GM19239 (cell line): ENCODE data around the gene ATXN1.

Experiments used
- DNase-seq: peaks from one replicate; pipeline ENCODE4 v3.0.0; 2011; ENCODE audit warnings: low spot score; ENCODE audit not compliant: insufficient read length
- FAIRE-seq: peaks from 2 replicates; lab custom pipeline; 2011; peaks lifted over from hg19 to GRCh38; lab: Jason Lieb, UNC

The ATXN1 gene

DNA sequence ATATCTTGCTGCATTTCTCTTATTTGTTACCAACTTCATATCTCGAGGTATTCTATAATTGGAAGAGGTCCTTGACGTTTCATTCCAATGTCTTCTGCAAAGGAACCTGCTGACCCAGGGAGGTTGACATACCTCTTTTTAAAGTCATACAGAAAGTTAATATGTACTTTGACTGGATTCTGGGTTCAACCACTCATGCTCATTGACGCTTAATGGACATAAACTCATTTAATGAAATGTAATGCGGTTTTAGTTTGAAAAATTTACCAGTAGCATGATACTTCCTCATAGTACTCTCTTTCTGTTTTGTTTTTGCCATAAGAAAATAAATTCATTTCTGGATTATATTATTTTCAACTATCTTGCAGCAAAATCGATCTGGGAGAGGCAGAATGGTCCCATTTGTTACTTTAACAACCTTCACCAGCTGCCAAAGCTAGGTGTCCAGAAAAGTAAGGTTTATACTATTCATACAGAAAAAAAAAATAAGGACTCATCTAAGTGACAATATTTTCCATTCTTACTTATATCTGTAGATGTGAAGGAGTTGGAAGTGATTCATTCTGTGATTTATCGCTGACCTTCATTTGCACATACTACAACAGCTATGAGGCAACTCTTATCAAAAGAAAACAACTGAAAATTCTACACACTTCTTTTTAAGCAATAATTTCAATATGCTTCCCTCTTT is 101.6 kb downstream of the ATXN1 start:
- peak; percentile 73 for FAIRE-seq
- no peak for DNase-seq

DNA sequence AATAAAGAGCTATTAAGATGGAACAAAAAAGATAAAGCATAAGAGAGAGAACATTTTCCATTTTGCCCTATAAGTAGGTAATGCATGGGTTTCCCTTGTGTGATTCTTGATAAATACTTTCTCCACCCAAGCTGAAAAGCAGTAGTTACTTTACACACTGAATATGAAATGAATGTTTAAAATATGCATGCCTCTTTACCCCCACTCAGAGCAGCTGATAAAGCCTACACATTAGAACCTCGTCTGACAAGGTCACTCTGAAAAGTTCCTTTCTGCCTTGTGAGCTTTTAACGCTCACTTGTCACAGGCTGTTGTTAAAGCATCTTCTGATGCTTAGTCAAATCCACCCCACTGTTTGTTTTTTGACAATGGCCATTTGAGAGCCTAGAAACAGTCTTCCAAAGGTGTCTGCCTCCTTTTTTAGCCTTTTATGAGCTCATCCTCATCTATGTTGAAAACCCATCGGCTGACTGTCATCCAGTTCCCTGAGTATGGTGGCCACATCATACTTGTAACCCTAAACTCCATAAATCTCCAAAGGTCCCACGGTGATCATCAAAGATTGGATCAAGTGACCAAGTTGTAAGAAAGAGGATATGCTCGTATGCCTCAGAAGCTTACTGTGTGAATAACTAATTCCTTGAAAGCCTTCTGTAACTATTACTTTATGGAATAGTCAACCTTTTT is 102.8 kb downstream of the ATXN1 start:
- FAIRE-seq (peak; percentile 40), DNase-seq (no peak)

GRCh38 chr6:16657768-16658167 is 103.5 kb downstream of the ATXN1 start:
- DNase-seq = no peak
- FAIRE-seq = peak; percentile 92

DNA sequence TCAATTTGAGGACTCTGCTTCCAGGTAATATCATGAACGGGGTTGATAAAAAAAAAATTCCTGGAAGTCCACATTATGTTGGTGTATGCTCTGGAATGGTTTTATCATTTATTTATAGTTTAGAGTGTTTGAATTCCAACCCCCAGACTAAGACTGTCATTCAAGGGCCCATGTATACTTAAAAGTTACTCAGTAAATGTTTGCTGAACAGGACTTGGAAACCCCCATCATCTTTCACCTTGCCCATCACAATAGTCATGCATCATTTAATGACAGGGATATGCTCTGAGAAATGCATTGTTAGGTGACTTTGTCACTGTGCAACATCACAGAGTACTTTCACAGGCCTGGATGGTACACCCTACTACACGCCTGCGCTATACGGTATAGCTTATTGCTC is 104.8 kb downstream of the ATXN1 start:
- no peak for DNase-seq
- FAIRE-seq = no peak

DNA sequence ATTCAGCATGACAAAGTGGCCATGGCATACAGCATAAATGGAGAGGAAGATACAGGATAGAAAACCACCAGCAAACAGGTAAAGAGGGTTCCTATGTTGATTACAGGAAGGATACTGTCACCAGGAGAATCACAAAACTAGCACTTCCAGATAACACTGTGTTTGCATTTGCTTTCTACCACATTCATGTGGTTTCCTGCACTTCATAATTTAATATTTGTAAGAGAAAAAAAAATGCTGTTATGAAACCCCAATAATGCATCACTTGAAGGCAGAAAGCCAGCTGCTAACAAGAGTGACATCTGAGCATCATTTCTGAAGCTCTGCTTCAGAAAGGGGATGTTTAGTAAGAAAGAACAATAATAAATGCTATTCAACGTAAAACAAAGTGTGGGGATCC is 106.6 kb downstream of the ATXN1 start:
- DNase-seq (no peak), FAIRE-seq (no peak)

DNA sequence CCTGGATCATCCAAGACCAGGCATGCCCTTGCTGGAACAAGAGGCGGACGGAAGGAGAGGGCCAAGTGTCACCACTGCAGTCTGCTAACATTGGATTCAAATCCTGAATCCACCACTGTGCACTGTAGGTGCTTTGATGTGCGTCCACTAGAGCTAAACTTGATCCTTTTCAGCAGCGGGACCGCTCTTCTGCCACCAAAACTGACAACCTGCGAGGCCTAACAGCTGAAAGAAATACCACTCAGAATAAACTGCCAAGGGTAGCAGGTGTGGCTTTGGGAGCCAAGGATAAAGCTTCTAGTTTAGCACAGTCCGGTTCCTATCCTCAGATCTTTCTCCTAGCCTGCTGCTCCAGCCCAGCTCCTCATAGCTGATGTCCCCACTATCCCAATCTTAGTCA is 108.0 kb downstream of the ATXN1 start:
- FAIRE-seq (no peak), DNase-seq (no peak)

DNA sequence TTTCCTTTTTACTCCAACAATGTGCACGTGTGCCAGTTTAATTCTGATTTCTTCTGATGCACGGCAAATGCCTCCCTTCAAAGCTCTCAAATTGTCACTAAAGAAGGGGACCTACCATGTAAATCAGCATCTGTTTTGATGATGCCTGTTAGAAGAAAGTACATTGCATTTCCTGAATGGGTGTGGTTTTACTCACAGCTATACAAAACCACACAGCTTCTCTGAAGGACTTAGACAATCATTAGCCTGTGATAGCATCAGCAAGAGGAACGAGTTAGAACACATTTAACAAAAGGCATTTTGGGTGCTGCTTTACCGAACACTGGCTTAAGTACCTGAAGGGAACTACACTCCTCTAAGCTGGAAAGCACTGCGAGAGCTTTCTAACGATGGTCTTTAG is 109.4 kb downstream of the ATXN1 start:
- DNase-seq (peak; percentile 48), FAIRE-seq (peak; percentile 92)

DNA sequence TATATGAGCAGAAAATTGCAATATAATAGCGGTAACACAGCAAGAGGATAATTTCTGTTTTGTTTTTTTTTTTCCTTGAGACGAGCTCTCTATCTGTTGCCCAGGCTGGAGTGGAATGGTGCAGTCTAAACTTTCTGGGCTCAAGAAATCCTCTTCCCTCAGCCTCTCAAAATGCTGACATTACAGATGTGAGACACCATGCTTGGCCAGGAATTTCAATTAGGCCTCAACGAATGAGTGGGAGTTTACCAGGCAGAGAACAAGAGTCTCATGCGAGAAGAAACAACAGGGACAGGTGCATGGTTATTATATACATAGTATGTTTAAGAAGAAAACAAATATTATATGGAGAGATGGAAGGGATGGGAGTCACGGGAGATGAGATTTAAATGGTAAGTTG is 111.4 kb downstream of the ATXN1 start:
- DNase-seq = no peak
- no peak for FAIRE-seq

- FAIRE-seq (peak; percentile 55), DNase-seq (no peak)
Measured at GRCh38 chr6:16649241-16649640, 112.0 kb downstream of the ATXN1 start.

DNA sequence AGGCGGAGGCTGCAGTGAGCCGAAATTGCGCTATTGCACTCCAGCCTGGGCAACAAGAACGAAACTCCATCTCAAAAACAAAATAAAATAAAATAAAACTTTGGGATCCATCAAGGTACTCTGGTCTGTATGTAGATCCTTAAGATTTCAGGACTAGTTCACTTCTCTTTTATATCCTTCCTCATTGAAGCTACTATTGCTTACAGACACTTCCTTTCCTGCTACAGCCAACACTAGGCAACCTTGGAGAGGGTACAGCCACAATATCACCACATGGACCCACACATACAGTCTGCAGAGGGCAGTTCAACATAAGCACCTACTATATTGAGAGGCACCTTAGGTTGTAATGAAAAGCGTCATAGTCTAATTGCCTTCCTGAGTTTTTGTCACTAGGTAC is 113.3 kb downstream of the ATXN1 start:
- FAIRE-seq = no peak
- no peak for DNase-seq

GRCh38 chr6:16647422-16647821 is 113.8 kb downstream of the ATXN1 start:
- FAIRE-seq (no peak), DNase-seq (no peak)

DNA sequence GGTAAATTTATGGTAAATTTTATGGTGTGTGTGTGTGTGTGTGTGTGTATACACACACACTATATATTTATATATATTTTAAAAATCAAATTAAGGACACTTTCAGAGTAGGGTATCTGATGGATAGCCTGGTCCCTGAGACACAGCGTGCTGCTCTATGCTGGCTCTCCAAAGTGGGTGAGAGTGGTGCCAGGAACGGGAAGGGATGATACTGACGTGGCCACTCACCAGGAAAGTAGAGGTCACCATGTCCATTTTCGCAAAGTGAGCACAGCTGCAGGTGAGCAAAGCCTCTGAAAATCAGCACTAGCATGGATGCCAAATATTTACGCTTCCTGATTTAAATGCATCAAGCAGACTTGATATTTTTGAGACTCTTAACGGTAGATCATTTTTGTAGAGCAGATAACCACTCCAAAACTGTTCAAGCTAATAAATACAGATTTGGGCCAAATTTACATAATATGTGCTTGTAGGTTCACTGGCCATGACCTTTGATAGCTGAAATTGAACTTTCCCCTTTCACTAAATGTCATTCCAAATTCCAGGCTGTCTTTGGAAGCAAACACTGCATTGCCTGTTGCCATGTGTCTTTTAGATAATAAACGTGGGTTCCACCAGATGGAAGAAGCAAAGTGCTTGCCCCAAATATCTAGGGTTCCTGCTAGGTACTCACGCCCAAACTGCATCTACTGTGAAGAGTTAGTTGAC is 116.6 kb downstream of the ATXN1 start:
- FAIRE-seq (no peak), DNase-seq (no peak)

DNA sequence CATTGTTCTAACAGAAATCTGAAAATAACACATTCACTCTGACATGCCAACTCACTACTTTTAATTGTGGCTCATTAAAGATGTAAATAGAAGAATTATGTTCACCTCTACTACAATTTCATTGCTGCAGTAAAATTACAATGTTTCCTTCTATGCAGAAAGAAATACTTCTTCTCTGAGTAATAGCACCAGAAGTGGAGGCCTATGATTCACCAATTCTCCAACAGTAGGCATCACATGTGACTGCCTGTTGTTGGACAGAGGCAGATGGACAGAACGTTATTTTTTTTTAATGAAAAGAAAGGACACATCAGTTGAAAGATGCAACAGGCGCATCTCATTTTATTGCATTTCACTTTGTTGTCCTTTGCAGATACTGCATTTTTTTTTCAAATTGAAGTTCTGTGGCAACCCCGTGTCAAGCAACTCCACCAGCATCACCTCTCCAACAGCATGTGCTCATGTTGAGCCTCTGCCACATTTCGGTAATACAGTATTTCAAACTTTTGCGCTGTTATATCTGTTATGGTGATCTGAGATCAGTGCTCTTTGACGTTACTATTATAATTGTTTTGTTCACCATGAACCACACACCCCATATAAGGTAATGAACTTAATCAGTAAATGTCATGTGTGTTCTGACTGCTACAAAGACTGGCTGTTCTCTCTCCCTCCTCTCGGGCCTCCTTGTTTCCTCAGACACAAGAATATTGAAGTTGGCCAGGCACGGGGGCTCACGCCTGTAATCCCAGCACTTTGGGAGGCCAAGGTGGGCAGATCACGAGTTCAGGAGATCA is 121.4 kb downstream of the ATXN1 start:
- no peak for FAIRE-seq
- no peak for DNase-seq

DNA sequence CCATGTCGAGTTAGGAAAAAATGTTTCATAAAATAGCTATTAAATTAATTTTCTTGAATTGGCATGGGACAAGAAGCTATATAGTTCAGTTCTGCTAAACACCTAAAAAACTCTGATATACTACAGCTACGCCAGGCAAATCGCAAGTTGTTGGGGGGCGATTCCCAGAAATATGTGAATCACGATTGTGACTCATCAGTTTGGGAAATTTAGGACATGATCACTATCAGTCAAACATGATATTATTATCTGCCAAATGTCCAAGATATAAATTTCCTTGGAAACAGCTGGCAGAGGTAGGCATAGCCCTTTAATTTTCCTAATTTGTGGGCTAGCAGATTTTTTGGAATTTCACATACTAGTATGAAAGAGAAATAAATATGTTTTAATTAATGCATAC is 123.6 kb downstream of the ATXN1 start:
- no peak for DNase-seq
- FAIRE-seq = no peak

DNA sequence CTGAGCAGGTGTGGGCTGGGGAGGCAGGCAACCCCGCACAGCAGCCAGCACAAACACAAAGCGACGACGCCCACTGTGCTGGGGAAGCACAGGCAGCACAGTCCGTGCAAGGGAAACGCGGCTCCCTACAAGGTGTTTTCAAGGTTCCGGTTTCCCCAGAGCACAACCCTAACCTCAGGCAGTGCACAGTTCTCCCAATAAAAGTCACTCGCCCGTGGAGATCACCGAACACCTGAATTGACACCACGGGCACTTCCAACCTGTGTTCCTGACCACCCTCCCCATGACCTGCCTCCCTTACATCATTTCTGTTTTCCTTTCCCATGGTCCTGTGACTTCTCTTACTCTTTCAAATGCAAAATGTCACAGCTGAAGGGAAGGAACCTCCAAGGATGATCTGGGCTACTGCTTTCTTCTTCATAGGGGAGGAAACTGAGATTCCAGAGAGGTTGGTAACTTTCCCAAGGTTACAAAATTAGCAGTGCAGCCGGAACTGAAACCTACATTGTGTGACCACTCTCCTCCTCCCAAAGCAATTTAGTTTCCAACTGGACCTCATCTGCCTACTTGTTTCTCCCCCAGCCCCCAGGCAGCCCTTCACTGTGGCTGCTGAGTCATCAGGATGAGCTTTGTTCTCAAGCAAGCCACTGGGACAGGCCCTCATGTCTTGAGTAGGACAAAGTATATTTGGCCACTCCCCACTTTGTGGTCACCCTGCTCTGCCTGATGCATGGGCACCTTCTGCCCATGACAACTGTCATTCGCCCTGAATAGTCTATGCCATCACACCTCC is 125.3 kb downstream of the ATXN1 start:
- peak; percentile 95 for FAIRE-seq
- DNase-seq = no peak

DNA sequence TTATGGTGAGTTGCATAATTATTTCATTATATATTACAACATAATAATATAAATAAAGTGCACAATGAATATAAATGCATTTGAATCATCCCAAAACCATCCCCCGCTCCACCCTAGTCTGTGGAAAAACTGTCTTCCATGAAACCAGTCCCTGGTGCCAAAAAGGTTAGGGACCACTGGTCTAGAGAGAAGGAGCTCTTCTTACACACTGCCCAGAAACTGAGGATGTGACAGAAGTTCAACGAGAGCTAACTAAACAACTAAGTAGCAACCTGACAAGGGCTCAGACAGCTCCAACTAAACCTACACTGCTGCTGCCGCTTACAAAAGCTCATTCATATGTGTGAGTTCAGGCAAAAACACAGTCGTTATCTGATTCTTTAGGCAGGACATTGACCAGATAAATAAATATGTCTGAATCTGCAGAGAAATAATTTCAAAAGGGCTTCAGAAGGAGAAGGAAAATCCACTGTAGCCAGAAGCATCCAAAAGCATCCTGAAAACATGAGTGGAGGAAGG is 125.9 kb downstream of the ATXN1 start:
- FAIRE-seq (peak; percentile 42), DNase-seq (no peak)

DNA sequence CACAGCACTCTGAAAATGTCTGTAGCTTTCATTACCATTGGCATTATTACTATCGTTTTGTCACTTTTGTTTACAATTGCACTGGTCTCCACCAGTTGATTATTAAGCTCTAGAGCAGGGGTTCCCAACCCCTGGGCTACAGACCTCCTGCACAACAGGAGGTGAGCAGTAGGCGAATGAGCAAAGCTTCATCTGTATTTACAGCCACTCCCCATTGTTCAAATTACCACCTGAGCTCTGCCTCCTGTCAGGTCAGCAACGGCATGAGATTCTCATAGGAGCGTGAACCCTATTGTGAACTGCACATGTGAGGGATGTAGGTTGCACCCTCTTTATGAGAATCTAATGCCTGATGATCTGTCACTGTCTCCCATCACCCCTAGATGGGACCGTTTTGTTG is 126.4 kb downstream of the ATXN1 start:
- DNase-seq (no peak), FAIRE-seq (peak; percentile 8)

DNA sequence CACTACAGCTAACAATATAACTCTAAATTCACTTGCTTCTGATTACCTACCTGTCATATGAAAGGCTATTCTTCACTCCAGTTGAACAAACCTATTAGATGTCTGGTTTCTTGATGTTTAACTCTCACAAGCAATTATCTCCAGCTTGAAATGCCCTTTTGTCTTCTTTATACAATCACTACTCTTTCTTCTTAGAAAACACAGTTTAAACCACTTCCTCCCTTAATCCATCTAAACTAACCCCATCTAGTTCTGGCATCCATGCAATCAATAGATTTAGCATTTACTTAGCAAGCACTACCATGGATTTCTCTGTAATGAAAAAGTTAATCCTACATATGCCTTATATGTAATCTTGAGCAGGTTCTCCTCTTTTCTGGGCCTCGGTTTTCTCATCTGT is 127.3 kb downstream of the ATXN1 start:
- no peak for DNase-seq
- no peak for FAIRE-seq

GRCh38 chr6:16633465-16633864 is 127.8 kb downstream of the ATXN1 start:
- FAIRE-seq = no peak
- DNase-seq = no peak

GRCh38 chr6:16632101-16632500 is 129.2 kb downstream of the ATXN1 start:
- FAIRE-seq (peak; percentile 71), DNase-seq (no peak)
